HCT116 (cell line): ENCODE data around the gene MYH10. TPM values are rescaled to one million over a fixed set of nuclear protein-coding genes. Genes with fewer than 3 reads are reported as not detected.

ENCODE experiments used
- ATAC-seq: fragments of 200-7000 bp; cut with Tn5 transposase; 2 replicates; pipeline ENCODE4 v1.9.1; 2020; ENCODE audit warnings: mild to moderate bottlenecking, moderate library complexity
- BruUV-seq: library from RNA; stranded (reverse); fragments of 400-500 nt; replicated peaks from 2 replicates; lab custom pipeline; 2021; lab: Mats Ljungman, UMichigan
- CTCF ChIA-PET: fragments of 300-600 bp; sonication (Branson Sonifier 250); formaldehyde crosslinking; loops from one replicate; lab custom pipeline; 2021; ENCODE audit warnings: antibody characterized with exemption; lab: Charles Lee
- POLR2A ChIA-PET: fragments of 300-600, 350-600 bp; sonication (Branson Sonifier 250); formaldehyde crosslinking; loops from one replicate; lab custom pipeline; 2021; ENCODE audit warnings: antibody characterized with exemption; lab: Charles Lee
- RAD21 ChIA-PET, 2 experiments: fragments of 300-600 bp; sonication (Branson Sonifier 250); formaldehyde crosslinking; loops; one replicate each; lab custom pipeline; 2023; ENCODE audit warnings: low total read pairs in 2 of 2; ENCODE audit not compliant: uncharacterized antibody in 2 of 2, unreplicated experiment in 2 of 2, low non-redundant PET in 1 of 2; lab: Charles Lee
- DNase-seq: peaks from one replicate; pipeline ENCODE4 v3.0.0-alpha.2; 2010; ENCODE audit warnings: low read depth, low spot score
- H2AFZ ChIP-seq: fragments of 200-600 bp; shearing (Covaris generic), sonication (generic); 2 replicates; pipeline ENCODE4 v1.6.1; 2017; ENCODE audit warnings: low read depth, mixed run types, mixed read lengths, antibody characterized with exemption, low read length; ENCODE audit not compliant: poor library complexity, severe bottlenecking
- H3K27ac ChIP-seq: 2 replicates; pipeline ENCODE4 v1.5.1; 2012; ENCODE audit warnings: low read depth, low read length
- H3K27me3 ChIP-seq: fragments of 200-600 bp; sonication (generic); 2 replicates; pipeline ENCODE4 v1.6.1; 2016; ENCODE audit warnings: mixed run types, low read length, mixed read lengths; ENCODE audit not compliant: insufficient read depth
- H3K36me3 ChIP-seq, 2 experiments: fragments of 200-500 bp in 1 of 2; fragments of 200-600 bp in 1 of 2; sonication (Bioruptor generic) in 1 of 2; sonication (generic) in 1 of 2; 2 replicates each; pipeline versions ENCODE4 v1.5.1 to v1.6.1; 2014 to 2016; ENCODE audit warnings: low read length in 2 of 2, inconsistent platforms in 1 of 2, mixed read lengths in 1 of 2, mixed run types in 1 of 2; ENCODE audit not compliant: insufficient read depth in 2 of 2, control insufficient read depth in 1 of 2
- H3K4me1 ChIP-seq, 2 experiments: fragments of 200-600 bp in 1 of 2; sonication (generic) in 1 of 2; 2 replicates each; pipeline versions ENCODE4 v1.5.1 to v1.6.1; 2012 to 2017; ENCODE audit warnings: low read length in 2 of 2, inconsistent platforms in 1 of 2, mild to moderate bottlenecking in 1 of 2, mixed read lengths in 1 of 2, mixed run types in 1 of 2, moderate library complexity in 1 of 2; ENCODE audit not compliant: insufficient read depth in 2 of 2, control insufficient read depth in 1 of 2
- H3K4me2 ChIP-seq: fragments of 200-600 bp; sonication (generic); 2 replicates; pipeline ENCODE4 v1.6.1; 2017; ENCODE audit warnings: mixed run types, low read length, mixed read lengths
- H3K4me3 ChIP-seq, 2 experiments: fragments of 200-600 bp in 1 of 2; sonication (generic) in 1 of 2; replicated peaks in 1 of 2; 2 replicates each; pipeline ENCODE4 v1.5.1; 2011 to 2016; ENCODE audit warnings: low read length in 2 of 2, control low read depth in 1 of 2, low read depth in 1 of 2, mild to moderate bottlenecking in 1 of 2, mixed read lengths in 1 of 2, mixed run types in 1 of 2
- H3K79me2 ChIP-seq: fragments of 200-600 bp; sonication (generic); 2 replicates; pipeline ENCODE4 v1.6.1; 2017; ENCODE audit warnings: mild to moderate bottlenecking, mixed run types, low read length, moderate library complexity, mixed read lengths; ENCODE audit not compliant: insufficient read depth
- H3K9ac ChIP-seq: fragments of 200-600 bp; sonication (generic); 2 replicates; pipeline ENCODE4 v1.6.1; 2016; ENCODE audit warnings: low read length, mixed read lengths
- H3K9me2 ChIP-seq: fragments of 200-600 bp; sonication (generic), shearing (Covaris generic); 2 replicates; pipeline ENCODE4 v1.6.1; 2017; ENCODE audit warnings: mixed run types, mild to moderate bottlenecking, moderate library complexity; ENCODE audit not compliant: insufficient read depth
- H3K9me3 ChIP-seq, 2 experiments: fragments of 200-500 bp in 1 of 2; fragments of 200-600 bp in 1 of 2; sonication (Bioruptor generic) in 1 of 2; sonication (generic) in 1 of 2; 2 replicates each; pipeline ENCODE4 v1.6.1; 2014 to 2017; ENCODE audit warnings: low read length in 2 of 2, mixed read lengths in 2 of 2, inconsistent platforms in 1 of 2, low read depth in 1 of 2, mild to moderate bottlenecking in 1 of 2, mixed run types in 1 of 2, moderate library complexity in 1 of 2; ENCODE audit not compliant: control insufficient read depth in 1 of 2, insufficient read depth in 1 of 2
- H4K20me1 ChIP-seq: fragments of 200-600 bp; sonication (generic), shearing (Covaris generic); 2 replicates; pipeline ENCODE4 v1.6.1; 2017; ENCODE audit warnings: mixed run types, mild to moderate bottlenecking, moderate library complexity; ENCODE audit not compliant: insufficient read depth
- ATF3 ChIP-seq: IDR thresholded peaks from 2 replicates; pipeline ENCODE4 v1.6.1; 2012
- CBX3 ChIP-seq: IDR thresholded peaks from 2 replicates; pipeline ENCODE4 v1.6.1; 2012; ENCODE audit warnings: low read depth
- CTCF ChIP-seq, 3 experiments: fragments of 200-600 bp in 1 of 3; sonication (generic) in 1 of 3; IDR thresholded peaks in 2 of 3; conservative IDR thresholded peaks in 1 of 3; 2 replicates each; pipeline ENCODE4 v1.5.1; 2012 to 2017; ENCODE audit warnings: low read depth in 2 of 3, low read length in 2 of 3, antibody characterized with exemption in 1 of 3, borderline replicate concordance in 1 of 3, control low read depth in 1 of 3, mild to moderate bottlenecking in 1 of 3, mixed read lengths in 1 of 3, mixed run types in 1 of 3, moderate library complexity in 1 of 3; ENCODE audit not compliant: insufficient read depth in 1 of 3
- ELF1 ChIP-seq: IDR thresholded peaks from 2 replicates; pipeline ENCODE4 v1.6.1; 2012; ENCODE audit warnings: low read depth, borderline replicate concordance
- EZH2 ChIP-seq: fragments of 200-600 bp; sonication (generic); IDR thresholded peaks from 2 replicates; pipeline ENCODE4 v1.6.1; 2017; ENCODE audit warnings: antibody characterized with exemption, mixed run types
- POLR2A ChIP-seq: IDR thresholded peaks from 2 replicates; pipeline ENCODE4 v1.7.0; 2011; ENCODE audit warnings: borderline replicate concordance; ENCODE audit not compliant: insufficient read depth, insufficient read length; ENCODE audit errors: extremely low read depth
- RAD21 ChIP-seq: IDR thresholded peaks from 2 replicates; pipeline ENCODE4 v1.6.1; 2012; ENCODE audit warnings: low read depth, mild to moderate bottlenecking
- SIN3A ChIP-seq: IDR thresholded peaks from 2 replicates; pipeline ENCODE4 v1.6.1; 2012; ENCODE audit warnings: low read depth
- SP1 ChIP-seq: IDR thresholded peaks from 2 replicates; pipeline ENCODE4 v1.6.1; 2012; ENCODE audit warnings: low read depth
- TCF7L2 ChIP-seq: IDR thresholded peaks from 2 replicates; pipeline ENCODE4 v1.7.0; 2011; ENCODE audit warnings: borderline replicate concordance, inconsistent platforms; ENCODE audit not compliant: insufficient read depth, insufficient read length; ENCODE audit errors: extremely low read depth
- YY1 ChIP-seq: IDR thresholded peaks from 2 replicates; pipeline ENCODE4 v1.6.1; 2011; ENCODE audit warnings: low read length, low read depth, moderate library complexity, mild to moderate bottlenecking; ENCODE audit not compliant: insufficient replicate concordance; ENCODE audit errors: extremely low read depth
- ZFX ChIP-seq: fragments of 450-650 bp; IDR thresholded peaks from 2 replicates; pipeline ENCODE4 v1.6.1; 2017
- intact Hi-C: fragments of 100-400 bp; cut with micrococcal nuclease; formaldehyde crosslinking; loops from 2 replicates; pipeline ENCODE4 v1.10.0; 2022
- total RNA-seq: library from RNA; stranded (reverse); gene quantifications from one replicate; pipeline ENCODE4 v1.2.1, GENCODE V29; 2021; ENCODE audit not compliant: unreplicated experiment

MYH10 gene
- total RNA-seq, 1 experiment from 2014 or later = 39.2 TPM

GRCh38 chr17:8481703-8482102 lies 148.8 kb downstream of the MYH10 start:
- Histone ChIP-seq H4K20me1 (no peaks in the 10 kb centered on the region), H3K4me1 (no peaks in the 10 kb centered on the region), H3K36me3 (peaks cover 31 to 40% of the 10 kb centered on the region in 2 experiments), H3K79me2 (no peaks in the 10 kb centered on the region), H3K4me3 (no peak overlapping the region), H3K9me3 (peaks cover 5 to 10% of the 10 kb centered on the region in 2 experiments; a peak in 2 of 4 replicates), H3K27ac (no peak overlapping the region), H3K4me2 (no peak overlapping the region), H3K27me3 (no peaks in the 10 kb centered on the region), H3K9me2 (no peaks in the 10 kb centered on the region), H3K9ac (no peak overlapping the region), H2AFZ (no peak overlapping the region)
- intact Hi-C loops = no loop called here
- no TSS peak for BruUV-seq
- ChIA-PET RAD21 (no interaction called here), POLR2A (no interaction called here), CTCF (no interaction called here)
- DNase-seq = no peak
- no peak for ATAC-seq
- TF ChIP-seq SP1 (no peak), ELF1 (no peak), ZFX (no peak), RAD21 (no peak), POLR2A (no peak), SIN3A (no peak)

GRCh38 chr17:8481089-8481488 lies 149.4 kb downstream of the MYH10 start:
- ChIA-PET POLR2A (no interaction called here), CTCF (no interaction called here), RAD21 (no interaction called here)
- H4K20me1 ChIP-seq = no peaks in the 10 kb centered on the region
- H3K79me2 ChIP-seq = no peaks in the 10 kb centered on the region
- intact Hi-C loops = no loop called here
- no peak overlapping the region for H3K4me2 ChIP-seq
- peaks cover 34 to 39% of the 10 kb centered on the region in 2 experiments for H3K36me3 ChIP-seq
- H3K27me3 ChIP-seq = no peaks in the 10 kb centered on the region
- DNase-seq (no peak), ATAC-seq (no peak)
- peaks cover 5 to 10% of the 10 kb centered on the region in 2 experiments; a peak in 2 of 4 replicates for H3K9me3 ChIP-seq
- no peak overlapping the region for H3K27ac ChIP-seq
- H3K4me3 ChIP-seq = no peak overlapping the region
- no peaks in the 10 kb centered on the region for H3K4me1 ChIP-seq
- no peak for TF ChIP-seq CTCF (IDR thresholded peaks at IDR 0.05 in 2 of 3, conservative IDR thresholded peaks at IDR 0.05 in 1 of 3; ENCODE audit: borderline replicate concordance in 1 of 3, insufficient read depth in 1 of 3, low read depth in 2 of 3, low read length in 2 of 3)
- no peak for TF ChIP-seq CBX3
- TF ChIP-seq SP1 = no peak
- no peak for TF ChIP-seq RAD21
- TF ChIP-seq EZH2 = no peak
- no peak for TF ChIP-seq SIN3A
- no peak for TF ChIP-seq ATF3
- TF ChIP-seq TCF7L2 = no peak
- TF ChIP-seq YY1 = no peak
- BruUV-seq = no TSS peak
- H2AFZ ChIP-seq = no peak overlapping the region
- no peaks in the 10 kb centered on the region for H3K9me2 ChIP-seq
- no peak overlapping the region for H3K9ac ChIP-seq
